ENCODE data around the gene GRIP1. TPM values are rescaled to one million over a fixed set of nuclear protein-coding genes. Genes with fewer than 3 reads are reported as not detected.

GRIP1 gene
- total RNA-seq, 1 experiment from 2014 or later, result 5.0 TPM

DNA sequence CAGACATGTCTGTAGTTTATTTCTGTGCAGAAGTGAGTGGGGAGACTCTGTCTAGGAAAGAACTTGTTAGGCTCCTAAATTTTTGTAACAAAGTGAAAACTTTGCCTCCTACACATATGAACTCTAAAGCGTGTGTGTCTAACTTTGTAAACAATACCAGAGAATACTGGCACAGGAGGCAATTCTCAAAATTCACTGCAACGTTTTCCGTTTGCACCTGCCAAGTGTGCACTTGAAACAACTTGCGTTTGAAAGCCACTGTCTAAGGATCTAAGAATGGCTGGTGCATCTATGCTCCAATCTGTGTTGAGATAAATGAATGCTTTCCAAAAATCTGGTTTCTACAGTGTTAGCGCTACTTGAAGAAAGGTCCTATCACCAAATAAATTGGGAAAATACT is 15.3 kb downstream of the GRIP1 start:
- DNase-seq (ENCODE audit: low read depth), result no peak
- in situ Hi-C loops (cut with HindIII; ENCODE audit: low pct_unique_long_range_greater_than_20kb, low sequenced_read_pairs), result no loop called here

DNA sequence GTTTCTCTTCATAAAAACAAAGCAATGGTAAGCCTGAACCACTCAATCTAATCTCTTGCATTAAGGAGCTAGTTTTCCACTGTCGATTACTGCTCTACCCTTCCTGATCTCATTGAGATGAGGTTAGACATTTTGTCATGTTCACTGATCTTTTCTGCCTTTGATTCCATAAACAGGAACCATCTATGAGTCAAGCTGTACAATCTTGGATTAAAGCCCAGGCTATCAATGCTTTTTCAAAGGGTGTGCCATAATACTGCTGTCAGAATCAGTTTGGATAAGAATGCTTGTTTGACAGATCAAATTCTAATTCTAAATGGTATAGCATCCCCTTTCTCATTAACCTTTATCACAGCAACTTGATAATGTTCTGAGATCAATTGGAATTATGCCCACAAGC is 16.1 kb downstream of the GRIP1 start:
- DNase-seq (ENCODE audit: low read depth), result no peak
- in situ Hi-C loops (cut with HindIII; ENCODE audit: low pct_unique_long_range_greater_than_20kb, low sequenced_read_pairs), result no loop called here

DNA sequence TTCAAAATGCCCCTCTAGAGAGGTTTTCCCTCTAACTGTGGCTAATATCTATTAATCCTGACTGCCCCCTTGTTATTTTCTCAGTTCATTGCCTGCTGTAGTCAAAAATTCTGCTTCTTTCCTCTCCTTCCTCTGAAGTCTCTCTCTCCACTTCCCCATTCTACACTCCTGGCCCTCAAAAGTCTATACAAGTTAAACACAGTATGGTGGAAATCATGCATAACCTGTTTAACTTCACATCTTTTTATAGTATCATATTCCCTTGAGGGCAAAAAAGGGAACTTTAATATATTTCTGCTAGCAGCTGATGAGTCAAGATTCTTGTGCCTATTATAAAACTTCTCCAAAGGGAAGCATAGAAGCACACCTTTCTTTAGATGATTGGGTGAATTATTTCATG is 16.7 kb downstream of the GRIP1 start:
- DNase-seq (ENCODE audit: low read depth), result no peak
- in situ Hi-C loops (cut with HindIII; ENCODE audit: low pct_unique_long_range_greater_than_20kb, low sequenced_read_pairs), result no loop called here

DNA sequence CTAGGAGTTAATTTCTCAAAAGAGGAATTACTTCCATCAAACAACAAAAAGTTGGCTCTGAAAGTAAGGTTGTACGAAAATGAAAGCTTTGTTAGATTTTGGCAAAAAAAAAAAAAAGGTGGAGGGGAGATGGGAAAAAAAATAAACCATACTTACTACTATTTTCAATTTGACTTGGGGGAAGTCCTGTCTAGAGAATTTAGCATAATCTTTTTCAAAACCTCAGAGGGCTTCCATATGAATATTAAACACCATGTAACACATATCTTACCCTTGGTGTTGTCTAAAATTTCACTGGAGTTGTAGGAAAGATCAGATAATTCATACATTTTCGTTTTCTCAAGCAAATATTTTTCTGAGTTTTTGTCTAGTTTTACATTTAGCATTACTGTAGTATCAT is 17.5 kb downstream of the GRIP1 start:
- in situ Hi-C loops (cut with HindIII; ENCODE audit: low pct_unique_long_range_greater_than_20kb, low sequenced_read_pairs), result no loop called here

DNA sequence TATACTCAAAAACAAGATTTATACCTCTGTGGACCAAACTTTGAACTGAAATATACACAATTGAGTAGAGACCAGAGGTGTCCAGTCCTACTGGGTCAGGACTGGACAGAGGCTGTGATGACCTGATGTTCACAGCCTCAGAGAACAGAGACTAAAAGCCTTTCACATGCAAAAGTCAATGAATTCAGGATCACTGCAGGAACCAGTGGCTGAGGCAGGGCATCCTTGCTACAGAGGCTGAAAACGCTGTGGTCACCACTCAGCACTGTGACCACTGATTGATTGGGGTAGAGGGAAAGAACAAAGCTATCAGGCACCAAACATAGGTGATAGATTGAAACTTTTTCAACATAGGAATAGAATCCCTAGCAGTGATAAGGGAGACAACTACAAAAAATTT is 25.1 kb downstream of the GRIP1 start:
- in situ Hi-C loops (cut with HindIII; ENCODE audit: low pct_unique_long_range_greater_than_20kb, low sequenced_read_pairs), result no loop called here
- DNase-seq (ENCODE audit: low read depth), result no peak

More for the DNA sequence above, 17.5 kb downstream of the GRIP1 start:
- no peak for DNase-seq (ENCODE audit: low read depth)

DNA sequence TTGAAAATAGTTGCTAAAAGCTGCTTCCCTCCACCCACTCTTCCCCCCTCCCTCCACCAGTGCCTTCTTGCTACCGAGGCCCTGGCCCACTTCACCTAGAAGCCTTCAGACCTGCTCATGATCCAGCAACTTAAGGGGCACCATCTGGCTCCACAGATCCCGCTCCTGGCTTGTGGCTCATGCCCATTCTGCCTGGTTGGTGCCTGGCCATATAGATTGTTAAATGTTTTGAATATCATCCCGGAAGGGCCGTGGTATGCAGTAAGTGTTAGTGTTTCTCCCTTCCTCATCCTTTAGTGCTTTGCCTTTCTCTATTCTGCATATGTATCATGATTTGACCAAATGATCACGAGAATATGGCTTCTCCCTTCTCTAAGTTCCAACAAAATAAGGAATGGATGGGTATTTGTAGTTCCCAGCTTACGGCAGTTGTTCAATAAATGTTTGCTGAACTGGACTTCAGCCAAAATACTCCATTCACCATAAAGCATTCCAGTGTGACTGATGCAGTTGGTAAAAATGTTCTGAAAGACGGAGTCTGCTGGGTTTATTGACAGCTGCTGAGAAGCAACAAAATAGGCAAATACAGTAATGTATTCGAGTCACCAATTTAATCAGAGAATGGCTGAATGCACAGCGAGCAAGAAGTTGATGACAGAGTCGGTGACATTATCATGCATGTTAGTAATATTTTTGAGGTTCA is 30.7 kb downstream of the GRIP1 start:
- in situ Hi-C loops (cut with HindIII; ENCODE audit: low pct_unique_long_range_greater_than_20kb, low sequenced_read_pairs), result no loop called here
- no peak for DNase-seq (ENCODE audit: low read depth)

DNA sequence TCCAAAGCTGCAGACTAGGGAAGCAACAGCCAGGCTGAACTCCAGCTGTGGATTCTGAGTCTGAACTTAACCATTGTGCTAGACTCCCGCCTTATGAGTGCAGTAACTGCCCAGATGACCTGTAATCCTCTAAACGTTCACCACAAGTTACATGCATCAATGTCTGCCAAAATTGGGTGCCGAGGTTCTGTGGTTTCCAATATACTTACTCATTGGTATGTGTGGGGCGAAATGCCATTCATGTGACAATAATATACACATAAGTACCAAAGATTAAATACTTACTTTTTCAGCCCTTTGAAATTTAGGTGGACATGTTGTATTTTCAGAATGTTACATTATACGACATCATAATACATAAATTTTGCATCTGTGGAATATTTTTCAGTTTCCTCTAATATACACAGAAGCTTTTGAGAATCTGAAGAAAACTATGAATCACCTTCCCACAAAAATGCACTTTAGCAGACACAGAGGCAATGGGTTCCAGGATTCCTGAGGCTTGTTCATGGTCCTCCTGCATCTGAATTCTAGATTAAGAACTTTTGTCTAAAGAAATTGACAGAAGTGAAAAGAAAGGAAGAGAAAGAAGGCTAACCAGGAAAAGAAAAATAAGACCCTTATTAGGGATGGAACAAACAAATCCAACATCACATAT is 31.7 kb downstream of the GRIP1 start:
- in situ Hi-C loops (cut with HindIII; ENCODE audit: low pct_unique_long_range_greater_than_20kb, low sequenced_read_pairs), result no loop called here
- DNase-seq (ENCODE audit: low read depth), result peak; percentile 69

DNA sequence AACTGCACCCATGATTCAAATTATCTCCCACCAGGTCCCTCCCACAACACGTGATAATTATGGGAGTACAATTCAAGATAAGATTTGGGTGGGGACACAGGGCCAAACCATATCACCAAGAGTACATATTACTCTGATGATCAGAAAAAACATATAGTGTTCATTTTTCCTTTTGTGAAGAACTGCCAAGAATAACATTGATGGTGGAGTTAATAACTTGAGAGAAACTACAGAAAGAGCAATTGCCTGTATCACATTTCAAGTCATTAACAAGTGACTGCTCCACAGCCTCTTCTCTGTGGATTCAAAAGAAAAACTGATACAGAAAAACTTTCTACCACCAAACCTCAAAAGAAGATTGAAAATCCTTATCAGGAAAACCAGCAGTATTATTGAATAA is 34.7 kb downstream of the GRIP1 start:
- in situ Hi-C loops (cut with HindIII; ENCODE audit: low pct_unique_long_range_greater_than_20kb, low sequenced_read_pairs), result no loop called here
- DNase-seq (ENCODE audit: low read depth), result no peak

DNA sequence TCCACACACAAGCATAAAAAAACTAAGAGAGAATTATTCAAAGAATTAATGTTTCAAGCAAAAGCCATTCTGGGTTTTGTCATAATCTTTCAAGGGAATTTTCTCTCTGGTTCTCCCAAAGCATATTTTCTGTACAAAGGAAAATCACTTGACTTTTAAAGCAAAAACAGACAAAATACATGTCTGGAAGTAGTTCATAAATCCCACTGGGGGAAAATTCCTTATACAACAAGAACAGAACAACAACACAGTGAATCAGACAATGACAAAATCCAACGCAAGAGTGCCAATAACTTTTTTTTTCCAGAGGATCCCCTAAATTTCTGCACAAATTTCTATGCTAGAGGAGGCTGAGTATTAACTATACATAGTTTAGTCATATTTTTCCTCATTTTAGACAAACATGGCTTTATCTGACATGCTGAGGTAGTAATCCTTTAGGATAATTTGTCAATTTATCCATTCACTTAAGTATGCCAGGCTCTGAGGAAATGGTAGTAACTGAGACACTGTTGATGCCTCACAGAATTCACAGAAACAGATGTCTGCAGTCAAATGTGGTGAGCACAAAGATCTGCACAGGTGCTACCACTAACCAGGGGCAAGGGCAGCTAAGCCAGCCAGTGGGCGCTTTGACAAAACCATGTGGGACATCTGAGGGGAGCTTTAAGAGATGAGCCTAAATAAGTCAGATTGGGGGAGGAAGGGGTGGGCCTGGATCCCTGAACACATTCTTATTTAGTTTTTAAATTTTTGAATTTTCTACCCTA is 38.0 kb downstream of the GRIP1 start:
- in situ Hi-C loops (cut with HindIII; ENCODE audit: low pct_unique_long_range_greater_than_20kb, low sequenced_read_pairs), result no loop called here
- DNase-seq (ENCODE audit: low read depth), result no peak

DNA sequence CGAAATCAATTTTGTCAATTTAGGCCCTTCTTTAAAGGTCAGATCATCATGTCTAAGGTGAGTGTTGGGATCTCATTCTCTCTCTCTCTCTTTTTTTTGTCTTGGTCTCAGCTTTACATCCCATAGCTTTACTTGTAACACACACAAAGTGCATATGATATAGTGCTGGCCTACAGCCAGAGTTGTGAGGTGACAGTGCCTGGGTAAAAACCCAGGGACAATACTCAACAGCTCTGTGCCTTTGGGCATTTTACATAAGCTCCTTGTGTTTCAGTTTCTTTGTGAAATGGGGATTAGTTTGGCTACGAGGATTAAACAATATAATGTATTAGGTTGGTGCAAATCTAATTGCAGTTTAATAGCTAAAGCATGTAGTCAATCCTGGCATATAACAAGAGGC is 40.2 kb downstream of the GRIP1 start:
- DNase-seq (ENCODE audit: low read depth), result no peak
- in situ Hi-C loops (cut with HindIII; ENCODE audit: low pct_unique_long_range_greater_than_20kb, low sequenced_read_pairs), result no loop called here

DNA sequence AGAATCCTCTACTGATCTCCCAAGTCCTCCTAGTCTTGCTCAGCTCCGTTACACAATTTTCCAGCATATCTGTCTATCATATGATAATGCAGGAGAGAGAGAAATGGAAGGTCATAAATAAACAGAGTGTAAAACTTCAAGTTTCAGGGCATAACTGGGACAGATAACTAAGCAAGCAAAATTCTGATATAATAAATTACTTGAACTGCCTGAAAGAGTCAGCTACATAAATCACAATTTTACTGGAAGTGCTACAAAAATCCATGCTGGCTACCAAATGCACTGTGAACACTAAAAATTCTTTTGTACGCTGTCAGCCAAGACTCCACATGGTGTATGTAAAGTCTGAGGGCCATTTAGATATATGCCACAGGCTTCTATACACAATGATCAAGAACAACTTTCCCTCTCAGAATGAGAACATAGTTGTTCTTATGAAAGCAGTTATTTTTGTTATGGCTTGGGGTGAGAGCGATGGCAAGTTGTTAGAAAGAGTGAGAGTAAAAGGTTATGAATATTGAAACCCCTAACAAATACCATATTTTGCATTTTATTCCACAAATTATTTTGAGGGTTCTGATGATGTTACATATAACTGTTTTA is 41.1 kb downstream of the GRIP1 start:
- in situ Hi-C loops (cut with HindIII; ENCODE audit: low pct_unique_long_range_greater_than_20kb, low sequenced_read_pairs), result no loop called here

DNA sequence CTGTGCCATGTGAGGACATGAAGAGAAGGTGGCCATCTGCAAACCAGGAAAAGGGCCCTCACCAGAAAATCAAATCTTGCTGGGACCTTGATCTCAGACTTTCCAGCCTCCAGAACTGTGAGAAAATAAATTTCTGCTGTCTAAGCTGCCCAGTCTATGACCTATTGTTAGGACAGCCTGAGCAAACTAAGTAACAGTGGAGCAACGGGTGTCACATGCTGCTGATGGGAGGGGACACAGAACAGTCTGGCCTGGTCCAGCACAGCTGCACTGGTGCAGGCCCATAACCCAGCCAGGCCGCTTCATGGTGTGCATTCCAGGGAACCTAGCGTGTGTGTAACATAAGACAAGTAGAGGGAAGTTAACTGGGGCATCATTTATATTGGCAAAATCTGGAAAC is 42.1 kb downstream of the GRIP1 start:
- in situ Hi-C loops (cut with HindIII; ENCODE audit: low pct_unique_long_range_greater_than_20kb, low sequenced_read_pairs), result no loop called here
- no peak for DNase-seq (ENCODE audit: low read depth)

More for the DNA sequence above, 41.1 kb downstream of the GRIP1 start:
- DNase-seq (ENCODE audit: low read depth), result no peak

DNA sequence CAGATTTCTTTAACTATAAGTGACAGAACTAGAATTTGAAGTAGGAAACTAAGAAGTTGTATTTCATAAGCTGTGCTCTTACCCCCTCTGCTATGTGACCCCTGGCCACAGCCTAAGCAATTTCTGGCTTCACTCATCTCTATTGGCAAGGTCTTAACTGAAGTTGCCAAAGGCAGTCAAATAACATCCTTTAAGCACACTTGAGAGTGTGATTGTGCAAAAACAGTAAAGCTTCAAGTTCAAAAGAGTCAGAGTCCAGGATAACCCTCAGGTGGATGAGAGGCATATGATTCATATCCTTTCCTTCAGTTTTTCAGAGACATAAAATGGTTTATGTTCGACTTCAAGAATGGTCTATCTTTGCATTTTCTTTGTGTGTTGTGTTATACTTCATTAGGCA is 45.2 kb downstream of the GRIP1 start:
- in situ Hi-C loops (cut with HindIII; ENCODE audit: low pct_unique_long_range_greater_than_20kb, low sequenced_read_pairs), result no loop called here

DNA sequence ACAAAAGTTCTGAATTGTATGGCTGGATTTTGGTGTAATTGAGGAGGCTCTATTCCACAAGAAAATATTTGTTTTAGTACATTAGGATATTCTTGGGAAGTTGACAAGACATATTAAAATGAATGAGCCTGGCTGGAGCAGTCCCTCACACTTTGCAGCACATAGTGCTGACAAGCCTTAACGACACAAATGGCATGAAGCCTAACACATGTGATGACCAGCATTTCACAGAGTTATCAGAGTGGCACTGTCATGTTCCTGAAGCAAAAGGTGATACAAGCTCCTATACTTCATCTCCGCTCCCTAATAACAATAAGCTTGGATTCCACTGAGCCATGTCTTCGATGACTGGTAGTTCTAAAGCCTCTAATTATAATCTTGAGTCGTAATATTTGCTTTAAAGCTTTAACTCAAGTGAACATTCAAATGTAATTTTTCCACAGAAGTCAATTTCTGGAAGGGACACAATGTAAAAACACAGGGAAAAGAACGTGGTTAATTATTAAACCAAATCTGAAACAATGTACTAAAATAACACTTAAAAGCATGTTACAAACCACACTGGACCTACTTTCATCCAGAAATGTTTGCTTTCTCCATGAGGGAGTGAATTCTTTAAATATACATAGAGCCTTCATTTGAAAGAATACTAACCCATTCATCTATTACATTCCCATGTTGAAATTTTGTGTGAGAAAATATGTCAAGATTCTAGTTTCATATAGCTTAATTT is 49.6 kb downstream of the GRIP1 start:
- in situ Hi-C loops (cut with HindIII; ENCODE audit: low pct_unique_long_range_greater_than_20kb, low sequenced_read_pairs), result no loop called here
- peak; percentile 59 for DNase-seq (ENCODE audit: low read depth)

More for the DNA sequence above, 45.2 kb downstream of the GRIP1 start:
- no peak for DNase-seq (ENCODE audit: low read depth)

DNA sequence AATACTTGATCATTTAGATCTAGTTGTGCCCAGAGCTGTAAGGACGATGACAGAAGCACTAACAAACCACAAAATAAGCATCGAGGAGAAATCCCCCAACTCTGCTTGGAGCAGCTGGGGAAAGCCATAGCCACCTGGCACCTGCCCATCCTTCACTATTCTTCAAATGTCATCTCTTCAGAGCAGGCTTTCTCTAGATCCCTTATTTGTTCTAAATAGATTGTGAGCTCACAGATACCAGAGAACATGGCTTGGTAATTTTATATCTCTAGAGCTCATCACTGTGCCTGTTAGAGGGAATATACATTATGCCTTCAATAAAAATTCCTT is 50.9 kb downstream of the GRIP1 start:
- in situ Hi-C loops (cut with HindIII; ENCODE audit: low pct_unique_long_range_greater_than_20kb, low sequenced_read_pairs), result no loop called here

DNA sequence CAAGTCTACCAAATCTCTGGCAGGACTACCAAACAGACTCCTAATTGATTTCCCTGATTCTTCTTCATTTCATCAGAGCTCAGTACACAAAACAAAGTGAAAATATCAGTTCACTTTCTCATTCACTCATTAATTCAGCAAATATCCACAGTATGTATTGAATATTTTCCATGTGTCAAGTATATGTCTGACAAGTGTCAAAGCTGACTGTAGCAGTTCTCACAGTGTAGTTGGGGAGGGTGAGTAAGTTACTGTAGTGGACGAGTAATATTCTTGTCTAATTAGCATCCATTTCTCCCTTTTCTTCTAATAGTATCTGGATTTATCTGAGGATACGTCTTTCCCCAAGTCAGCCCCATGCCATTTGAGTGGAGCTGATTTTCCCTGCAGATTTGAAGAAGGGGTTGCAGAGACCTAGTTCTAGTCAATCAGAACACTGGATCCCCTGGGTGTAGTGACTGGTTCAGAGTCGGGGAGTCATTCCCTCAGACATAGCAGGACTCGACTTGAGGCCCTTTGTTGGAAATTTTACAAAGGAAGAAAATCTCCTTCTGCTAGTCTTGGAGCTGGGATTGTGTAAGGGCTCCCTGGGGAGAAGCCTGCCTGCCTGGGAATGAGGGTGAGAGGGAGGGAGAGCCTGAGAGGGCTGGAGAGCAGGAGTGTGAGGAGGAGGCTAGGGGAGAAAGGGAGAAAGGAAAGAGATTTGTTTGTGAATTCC is 51.4 kb downstream of the GRIP1 start:
- DNase-seq (ENCODE audit: low read depth), result no peak
- in situ Hi-C loops (cut with HindIII; ENCODE audit: low pct_unique_long_range_greater_than_20kb, low sequenced_read_pairs), result no loop called here

More for the DNA sequence above, 50.9 kb downstream of the GRIP1 start:
- no peak for DNase-seq (ENCODE audit: low read depth)

DNA sequence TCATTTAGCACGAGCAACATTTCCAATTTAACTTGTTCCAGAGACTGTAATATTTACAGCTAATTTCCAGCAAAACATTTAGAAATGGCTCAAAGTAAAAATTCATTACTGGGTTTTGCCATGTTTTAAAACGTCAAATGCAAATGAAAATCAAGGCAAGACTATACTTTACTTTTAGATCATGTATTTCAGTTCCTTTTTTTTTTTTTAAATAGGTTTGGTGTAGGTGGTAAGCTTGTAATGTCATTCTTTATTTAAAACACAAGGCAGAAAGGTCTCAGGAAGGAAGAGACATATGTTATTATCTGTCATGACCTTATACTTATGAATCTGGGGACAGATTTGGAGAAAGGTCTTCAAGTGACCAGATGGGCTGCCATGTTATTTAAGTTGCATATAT is 54.1 kb downstream of the GRIP1 start:
- in situ Hi-C loops (cut with HindIII; ENCODE audit: low pct_unique_long_range_greater_than_20kb, low sequenced_read_pairs), result no loop called here

DNA sequence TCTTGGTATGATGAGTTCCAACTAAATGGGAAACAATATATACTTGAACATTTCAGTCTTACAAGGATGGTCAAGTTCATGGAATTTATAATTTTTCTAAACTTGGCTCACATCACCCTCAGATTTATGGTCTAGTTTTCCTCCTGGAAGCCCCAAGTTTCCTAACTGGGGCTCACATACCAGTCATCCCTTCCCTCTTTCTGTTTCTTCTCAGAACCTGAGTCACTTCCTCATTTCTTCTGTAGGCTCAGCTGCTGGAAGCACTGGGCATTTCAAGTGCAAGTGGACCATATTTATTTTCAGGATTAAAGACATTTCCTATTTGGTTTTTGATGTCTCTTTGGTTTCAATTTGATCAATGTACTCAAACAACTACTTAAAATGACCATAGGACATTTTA is 55.4 kb downstream of the GRIP1 start:
- no peak for DNase-seq (ENCODE audit: low read depth)
- in situ Hi-C loops (cut with HindIII; ENCODE audit: low pct_unique_long_range_greater_than_20kb, low sequenced_read_pairs), result no loop called here

More for the DNA sequence above, 54.1 kb downstream of the GRIP1 start:
- no peak for DNase-seq (ENCODE audit: low read depth)
